Dermis blood vessel endothelial cell (primary cell): ENCODE results near the gene TP73. TPM values are rescaled to one million over a fixed set of nuclear protein-coding genes. Genes with fewer than 3 reads are reported as not detected.
"Not testable (repeated sequence)": the region's sequence is repeated elsewhere in the genome, so short reads cannot be mapped to it uniquely, and the experiment has no call there.

Experiments used
- DNase-seq: peaks from one replicate; pipeline ENCODE4 v3.0.0; 2010
- total RNA-seq: library from RNA; depleted of rRNA; stranded (reverse); fragments of >200 nt; gene quantifications from 2 replicates; pipeline ENCODE4 v1.2.3, GENCODE V29; 2014

The TP73 gene
- total RNA-seq, 1 donor from 2014 or later = not detected

DNA sequence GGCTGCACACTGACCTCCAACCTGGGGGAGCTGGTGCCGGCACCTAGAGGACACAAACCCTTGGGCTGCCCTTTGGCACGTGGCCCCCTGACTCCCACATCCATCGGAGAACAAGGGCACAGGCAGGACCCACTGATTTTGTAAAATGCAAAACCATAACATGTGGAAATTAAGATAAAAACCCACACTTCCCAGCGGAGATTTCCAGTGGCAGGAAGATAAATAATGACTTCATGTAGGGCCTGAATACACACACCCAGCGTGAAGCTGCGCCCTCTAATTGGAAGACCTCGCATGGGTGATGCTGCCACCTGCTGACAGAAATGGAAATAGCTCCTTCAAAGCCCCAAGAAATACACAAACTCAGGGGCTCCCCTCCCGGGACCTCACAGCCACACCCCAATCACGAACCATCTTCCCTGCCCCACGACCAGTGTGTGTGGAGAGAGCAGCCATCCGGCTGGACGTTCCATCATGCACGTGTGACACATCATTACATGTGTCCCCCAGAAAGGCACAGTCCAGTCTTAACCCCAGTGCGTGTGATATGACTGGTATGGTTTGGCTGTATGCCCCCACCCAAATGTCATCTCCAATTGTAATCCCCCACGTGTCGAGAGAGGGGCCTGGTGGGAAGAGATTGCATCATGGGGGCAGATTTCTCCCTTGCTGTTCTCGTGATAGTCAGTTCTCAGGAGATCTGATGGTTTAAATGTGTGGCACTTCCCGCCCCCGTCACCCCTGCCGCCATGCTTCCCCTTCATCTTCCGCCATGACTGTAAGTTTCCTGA is 33.2 kb upstream of the TP73 start:
- peak; percentile 90 for DNase-seq

DNA sequence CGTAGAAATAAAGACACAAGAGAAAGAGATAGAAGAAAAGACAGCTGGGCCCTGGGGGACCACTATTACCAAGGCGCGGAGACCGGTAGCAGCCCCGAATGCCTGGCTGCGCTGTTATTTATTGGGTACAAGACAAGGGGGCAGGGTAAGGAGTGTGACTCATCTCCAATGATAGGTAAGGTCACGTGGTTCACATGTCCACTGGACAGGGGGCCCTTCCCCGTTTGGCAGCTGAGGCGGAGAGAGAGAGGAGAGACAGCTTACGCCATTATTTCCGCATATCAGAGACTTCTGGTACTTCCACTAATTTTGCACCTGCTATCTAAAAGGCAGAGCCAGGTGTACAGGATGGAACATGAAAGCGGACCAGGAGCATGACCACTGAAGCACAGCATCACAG is 31.6 kb upstream of the TP73 start:
- no peak for DNase-seq

DNA sequence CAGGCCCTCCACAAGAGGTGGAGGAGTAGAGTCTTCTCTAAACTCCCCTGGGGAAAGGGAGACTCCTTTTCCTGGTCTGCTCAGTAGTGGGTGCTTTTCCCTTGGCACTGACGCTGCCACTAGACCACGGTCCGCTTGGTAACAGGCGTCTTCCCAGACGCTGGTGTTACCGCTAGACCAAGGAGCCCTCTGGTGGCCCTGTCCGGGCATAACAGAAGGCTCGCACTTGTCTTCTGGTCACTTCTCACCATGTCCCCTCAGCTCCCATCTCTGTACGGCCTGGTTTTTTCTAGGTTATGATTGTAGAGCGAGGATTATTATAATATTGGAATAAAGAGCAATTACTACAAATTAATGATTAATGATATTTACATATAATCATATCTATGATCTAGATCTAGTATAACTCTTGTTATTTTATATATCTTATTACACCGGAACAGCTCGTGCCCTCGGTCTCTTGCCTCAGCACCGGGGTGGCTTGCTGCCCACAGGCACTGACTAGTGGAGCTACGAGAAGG is 31.1 kb upstream of the TP73 start:
- DNase-seq = peak; percentile 46

DNA sequence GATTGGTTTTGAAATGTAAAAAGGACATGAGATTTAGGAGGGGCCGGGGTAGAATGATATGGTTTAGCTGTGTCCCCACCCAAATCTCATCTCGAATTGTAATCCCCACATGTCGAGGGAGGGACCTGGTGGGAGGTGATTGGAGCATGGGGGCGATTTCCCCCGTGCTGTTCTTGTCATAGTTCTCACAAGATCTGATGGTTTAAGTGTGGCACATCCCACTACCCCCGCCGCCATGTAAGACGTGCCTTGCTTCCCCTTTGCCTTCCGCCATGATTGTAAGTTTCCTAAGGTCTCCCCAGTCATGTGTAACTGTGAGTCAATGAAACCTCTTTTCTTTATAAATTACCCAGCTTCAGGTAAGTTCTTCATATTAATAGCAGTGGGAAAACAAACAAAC is 30.2 kb upstream of the TP73 start:
- DNase-seq = not testable (repeated sequence)

DNA sequence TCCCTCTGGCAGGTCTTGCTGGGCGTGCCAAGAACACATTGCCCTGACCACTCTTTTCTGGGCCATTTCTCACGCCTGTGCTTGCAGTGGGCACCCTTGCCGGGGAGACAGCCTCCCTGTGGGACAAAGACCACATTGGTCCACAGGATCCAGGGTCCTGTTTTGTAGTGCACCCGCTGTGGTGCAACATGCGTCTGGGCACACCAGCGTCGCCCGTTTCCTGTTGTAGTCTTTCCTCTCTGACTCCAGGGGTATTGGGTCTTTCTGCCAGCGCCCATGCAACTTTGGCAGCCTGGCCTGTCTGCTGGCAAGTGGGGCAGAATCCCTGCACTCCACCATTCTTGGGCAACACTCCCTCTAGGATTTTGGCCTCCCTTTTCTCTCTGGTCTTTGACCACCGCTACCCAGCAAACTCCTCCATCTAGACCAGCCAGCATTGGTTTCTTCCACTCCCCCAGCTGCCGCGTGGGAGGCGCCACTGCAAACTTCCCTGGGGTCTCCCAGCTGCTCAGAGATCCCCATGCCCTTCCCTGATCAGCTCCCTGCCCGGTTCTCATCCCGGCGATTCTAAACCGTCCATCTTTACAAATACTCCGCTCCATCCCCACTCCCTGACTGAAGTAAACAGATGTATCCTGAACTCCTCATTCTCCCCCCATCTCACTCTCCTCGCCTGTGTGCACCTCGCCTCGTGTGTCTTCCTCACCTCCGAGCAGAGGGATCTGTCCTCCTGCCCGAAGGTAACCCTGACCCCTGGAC is 28.7 kb upstream of the TP73 start:
- DNase-seq = no peak

DNA sequence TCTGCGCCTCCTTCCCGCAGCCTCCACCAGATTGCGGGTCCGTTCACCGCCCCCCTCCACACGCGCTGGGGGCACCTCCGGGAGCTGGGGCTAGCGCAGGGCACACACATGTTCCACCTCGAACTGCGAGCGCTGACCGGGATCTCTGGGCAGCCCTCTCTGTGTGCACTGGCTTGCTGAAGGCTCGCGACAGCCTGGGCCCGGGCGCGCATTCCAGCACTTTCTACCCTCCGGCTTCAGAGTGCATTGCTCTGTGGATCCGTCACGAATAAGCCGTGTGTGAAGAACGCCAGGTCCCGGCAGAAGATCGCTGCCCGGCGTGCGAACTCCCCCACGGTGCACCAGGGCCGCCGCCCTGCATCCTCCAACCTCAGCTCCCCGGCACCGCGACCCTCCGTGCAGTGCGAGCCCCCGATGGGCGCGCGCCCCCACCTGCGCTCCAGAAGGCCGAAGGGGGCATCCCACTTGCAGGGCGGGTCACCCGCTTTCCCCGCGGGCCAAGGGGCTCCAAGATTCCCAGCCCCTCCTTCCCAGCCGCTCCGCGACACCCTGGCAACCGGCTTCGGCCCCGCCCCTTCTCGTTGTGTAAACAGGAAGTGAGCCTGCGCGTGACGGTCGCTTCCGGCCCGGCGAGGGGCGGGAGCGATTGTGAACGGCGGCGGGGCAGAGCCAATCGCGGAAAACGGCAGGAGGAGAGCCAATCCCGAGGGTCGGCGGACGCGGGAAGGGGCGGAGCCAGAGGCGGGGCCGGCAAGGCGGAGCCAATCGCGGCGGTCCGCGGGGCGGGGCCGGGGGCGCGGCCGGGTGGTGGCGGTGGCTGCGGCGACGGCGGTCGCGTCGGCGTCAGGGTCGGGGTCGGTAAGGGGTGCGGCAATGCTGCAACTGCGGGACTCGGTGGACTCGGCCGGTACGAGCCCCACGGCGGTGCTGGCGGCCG is 27.8 kb upstream of the TP73 start, which contains the start of gene TPRG1L:
Gene TPRG1L (plus strand): TSS at position 816 of the 937 bp plus-strand sequence. CDS start 58 bp downstream, at position 874.
- DNase-seq = peak; percentile 97

DNA sequence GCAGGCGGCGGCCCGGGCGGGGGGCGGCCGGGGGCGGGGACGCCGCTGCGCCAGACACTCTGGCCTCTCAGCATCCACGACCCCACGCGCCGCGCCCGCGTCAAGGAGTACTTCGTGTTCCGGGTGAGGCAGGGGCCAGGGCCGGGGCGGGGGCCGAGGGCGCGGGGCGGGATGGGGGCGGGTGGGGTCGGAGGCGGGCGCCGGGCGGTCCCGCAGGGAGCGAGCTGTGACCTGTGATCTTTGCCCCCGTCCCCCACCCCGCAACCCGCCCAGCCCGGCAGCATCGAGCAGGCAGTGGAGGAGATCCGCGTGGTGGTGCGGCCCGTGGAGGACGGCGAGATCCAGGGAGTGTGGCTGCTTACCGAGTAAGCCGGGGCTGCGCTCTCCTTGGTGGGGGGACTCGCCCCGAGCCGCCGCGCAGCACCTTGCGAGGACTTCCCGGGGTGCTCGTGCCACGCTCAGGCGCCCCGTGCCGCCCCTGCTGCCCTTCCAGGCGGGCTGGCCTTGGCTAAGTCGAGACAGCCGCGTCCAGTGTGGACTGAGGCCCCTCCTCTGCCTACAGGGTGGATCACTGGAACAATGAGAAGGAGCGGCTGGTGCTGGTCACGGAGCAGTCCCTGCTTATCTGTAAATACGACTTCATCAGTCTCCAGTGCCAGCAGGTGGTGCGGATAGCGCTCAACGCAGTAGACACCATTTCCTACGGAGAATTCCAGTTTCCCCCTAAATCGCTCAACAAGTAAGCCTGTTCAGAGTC is 27.0 kb upstream of the TP73 start:
- DNase-seq = peak; percentile 79

DNA sequence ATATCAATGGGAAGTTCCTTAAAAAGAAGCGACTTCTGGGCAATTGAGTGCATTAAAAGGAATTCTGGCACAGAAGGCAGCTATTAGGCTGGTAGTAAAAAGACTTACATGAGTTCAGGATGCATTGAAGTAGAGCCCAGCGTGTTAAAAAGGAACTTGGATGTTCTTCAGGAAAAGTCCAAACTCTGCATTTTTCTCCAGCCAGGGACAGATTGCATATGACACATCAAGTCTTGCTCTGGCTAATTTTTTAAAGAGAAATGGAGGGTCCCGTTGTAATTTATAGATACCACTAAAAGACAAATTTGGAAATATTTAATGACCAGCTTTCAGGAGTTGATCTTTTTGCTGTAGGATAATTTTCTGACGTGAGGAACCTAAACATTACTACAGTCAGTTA is 26.3 kb upstream of the TP73 start:
- DNase-seq = no peak

DNA sequence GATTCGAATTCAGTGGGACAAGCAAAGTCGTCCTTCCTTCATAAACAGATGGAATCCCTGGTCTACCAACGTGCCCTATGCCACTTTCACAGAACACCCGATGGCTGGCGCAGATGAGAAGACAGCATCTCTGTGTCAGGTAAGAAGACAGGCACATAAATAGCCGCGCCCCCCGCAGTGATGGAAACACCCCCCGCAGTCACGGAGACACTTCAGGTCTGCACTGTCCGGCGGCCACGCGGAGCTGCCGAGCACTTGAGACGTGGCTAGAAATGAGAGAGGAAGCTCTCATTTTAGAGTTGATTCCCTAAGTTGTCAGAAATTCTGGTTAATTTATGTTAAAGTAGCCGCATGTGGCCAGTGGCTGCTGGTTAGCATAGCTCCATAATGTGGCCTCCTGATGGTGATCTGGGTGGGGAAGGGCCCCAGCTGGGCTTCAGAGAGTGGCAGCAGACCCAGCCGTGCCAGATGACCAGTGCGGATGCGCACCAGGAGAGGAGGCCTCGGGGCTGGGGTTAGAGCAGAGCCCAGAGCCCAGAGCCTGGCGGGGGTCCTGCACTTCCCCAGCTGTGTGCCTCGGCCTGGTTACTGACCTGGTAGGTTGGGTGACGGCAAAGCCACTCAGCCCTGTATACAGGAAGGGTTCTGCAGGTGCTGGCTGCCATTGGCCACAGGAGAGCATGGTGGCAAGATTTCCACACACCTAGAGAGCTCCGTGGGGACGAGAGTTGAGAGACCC is 24.6 kb upstream of the TP73 start:
- DNase-seq = no peak

DNA sequence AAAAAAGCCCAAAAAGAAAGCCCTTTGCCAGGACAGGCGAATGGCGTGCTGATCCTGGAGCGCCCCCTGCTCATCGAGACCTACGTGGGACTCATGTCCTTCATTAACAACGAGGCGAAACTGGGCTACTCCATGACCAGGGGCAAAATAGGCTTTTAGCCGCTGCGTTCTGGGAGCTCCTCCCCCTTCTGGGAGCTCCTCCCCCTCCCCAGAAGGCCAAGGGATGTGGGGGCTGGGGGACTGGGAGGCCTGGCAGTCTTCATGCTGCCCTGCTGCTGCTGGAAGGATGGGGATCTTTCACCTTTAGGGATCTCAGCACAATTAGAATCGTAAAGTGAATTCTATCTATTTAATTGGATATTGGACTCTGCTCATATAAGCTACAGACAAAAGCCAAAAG is 23.9 kb upstream of the TP73 start:
- DNase-seq = no peak

DNA sequence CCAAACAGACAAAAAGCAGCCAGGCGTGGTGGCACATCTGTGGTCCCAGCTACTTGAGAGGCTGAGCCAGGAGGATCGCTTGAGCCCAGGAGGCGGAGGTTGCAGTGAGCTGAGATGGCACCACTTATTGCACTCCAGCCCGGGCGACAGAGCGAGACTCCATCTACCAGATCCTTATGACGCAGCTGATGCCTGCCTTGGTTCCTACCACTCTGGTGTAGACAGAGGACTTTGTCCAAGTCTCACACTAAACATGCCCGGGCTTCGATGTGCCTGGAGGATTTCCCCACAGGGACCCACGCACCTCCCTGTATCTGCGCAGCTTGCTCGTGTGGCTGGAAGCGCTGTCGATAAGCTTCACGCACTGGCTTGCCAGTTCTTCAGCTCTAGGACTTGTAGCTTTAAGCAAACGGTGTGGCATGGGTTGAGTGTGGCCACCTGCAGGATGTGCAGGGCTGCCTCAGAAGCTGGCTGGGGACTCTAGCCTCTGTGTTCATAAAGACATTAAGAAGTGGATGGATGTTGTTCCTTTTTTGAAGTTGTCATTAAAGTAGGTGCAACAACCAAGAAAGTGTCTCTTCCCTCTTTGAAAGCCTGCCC is 22.7 kb upstream of the TP73 start:
- no peak for DNase-seq

DNA sequence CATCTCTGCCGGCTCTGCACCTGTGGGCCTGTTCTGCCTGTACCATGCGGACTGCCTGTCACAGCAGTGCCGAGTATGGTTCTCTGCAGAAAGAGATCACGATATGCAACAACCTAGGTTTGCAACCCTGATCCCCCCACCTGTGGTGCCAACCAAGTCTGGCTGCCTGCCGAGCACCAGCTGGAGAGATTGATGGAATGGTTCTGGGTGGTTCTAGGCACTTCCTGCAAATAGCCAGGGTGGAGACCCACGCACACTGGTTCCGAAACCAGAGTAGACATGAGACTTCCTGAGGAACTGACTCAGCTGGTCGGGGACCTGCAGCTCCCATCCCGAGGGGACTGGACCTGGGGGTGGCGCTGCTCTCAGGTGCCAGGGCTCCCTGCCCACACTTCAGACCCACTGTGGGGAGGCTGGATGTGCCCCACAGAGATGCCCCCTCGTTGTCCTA is 22.1 kb upstream of the TP73 start:
- DNase-seq = peak; percentile 30

DNA sequence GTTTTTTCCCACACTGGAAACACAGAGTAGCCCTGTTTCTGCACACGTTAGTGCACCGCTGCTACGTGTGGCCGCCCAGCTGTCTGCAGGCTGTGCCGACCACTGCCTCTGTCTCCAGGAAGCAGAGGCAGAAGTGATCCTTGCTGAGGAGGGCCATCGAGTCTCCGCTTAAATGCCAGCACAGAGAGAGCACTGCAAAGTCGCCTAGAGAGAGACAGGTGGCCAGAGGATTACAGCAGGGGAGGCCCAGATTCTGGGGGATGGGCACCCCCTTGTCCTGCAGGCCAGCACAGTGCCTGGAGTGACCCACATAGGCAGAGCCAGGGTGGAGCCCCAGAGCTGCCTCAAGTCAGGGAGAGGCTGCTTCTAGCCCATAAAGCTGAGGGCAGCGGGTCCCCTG is 21.4 kb upstream of the TP73 start:
- DNase-seq = no peak

DNA sequence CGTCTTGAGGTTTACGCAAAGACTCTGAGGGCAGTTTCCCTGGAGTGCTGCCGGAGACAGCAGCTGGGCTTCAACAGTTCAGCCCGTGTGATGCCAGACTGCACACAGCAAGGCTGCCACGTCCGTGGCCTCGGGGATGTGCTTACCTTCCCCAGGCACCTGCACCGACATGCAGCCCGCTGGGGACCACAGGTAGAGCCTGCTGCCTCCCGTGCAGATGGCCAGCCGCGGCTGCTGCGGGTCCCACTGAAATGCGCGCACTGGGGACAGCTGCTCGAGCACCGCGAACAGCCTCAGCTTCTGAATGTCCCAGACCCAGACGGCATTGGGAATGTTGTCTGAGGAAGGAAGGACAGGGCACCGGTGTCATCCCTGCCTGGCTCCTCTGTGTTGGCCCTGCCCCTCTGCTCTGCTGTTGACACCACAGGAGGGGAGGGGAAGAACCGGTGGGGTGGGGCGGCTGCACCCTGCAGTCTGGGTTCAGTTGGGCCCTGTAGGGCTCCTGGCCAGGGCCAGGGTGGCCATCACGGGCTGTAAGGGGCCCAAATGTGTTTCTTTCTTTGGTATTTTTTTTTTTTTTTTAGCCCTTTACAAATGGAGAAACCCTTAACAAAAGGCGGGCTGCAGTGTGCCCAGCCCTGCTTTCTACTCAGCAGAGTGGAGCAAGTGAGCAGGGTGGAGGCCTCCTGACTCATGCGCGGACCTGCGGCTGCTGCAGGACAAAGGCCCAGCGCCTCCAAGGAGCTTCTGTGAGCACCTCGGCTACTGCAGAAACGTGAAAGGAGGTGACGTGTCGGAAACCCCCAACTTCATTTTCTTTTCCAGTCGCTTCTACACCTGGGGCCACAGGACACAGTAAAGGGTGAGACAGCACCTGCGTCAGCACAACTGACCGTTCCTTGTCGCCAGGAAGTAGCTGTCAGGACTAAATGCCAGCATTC is 20.7 kb upstream of the TP73 start:
- no peak for DNase-seq

DNA sequence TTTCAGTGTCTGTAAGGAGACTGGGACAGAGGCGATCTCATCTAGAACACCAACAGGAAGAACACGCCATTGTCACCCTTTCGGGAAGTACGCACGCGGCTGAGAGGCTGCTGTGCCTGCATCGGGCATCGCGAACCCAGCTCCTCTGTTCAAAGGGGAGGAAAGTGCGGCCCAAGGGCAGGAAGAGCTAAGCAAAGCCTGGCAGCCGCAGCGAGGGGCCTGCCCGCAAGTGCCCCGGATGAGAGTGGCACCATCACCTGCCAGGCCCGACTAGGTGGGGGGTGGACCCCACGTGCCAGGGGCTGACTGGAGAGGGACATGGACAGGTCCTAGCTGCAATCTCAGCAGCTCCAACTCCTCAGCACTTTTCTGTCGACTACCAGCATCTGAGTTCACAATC is 20.0 kb upstream of the TP73 start:
- DNase-seq = no peak

DNA sequence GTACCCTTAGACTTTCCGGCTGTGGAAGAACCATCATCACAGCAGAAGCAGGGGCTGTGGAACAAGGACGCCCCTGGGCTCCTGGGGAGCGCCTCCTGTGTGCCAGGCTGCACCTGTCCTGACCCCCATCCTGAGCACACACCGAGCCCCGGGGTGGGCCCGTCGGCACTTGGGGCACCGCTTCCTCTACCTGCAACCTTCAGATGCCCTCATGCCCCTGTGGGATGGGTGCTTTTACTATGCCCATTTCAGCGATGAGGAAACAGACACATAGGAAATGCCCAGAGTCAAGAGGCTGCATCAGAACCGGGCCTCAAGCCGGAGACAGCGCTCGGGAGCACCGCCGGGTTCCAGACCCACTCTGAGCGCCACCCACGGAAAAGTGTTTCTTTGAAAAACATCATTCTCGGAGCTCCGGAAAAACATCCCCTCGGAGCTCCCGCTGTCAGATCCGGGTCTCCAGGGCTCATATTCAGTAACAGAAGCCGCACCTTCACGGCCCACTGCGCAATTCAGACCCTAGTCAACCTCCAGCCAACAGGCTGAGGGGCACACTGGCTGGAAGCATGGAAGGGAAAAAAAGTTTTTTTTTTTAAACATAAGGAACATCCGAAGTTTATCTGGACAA is 19.5 kb upstream of the TP73 start:
- DNase-seq = no peak

DNA sequence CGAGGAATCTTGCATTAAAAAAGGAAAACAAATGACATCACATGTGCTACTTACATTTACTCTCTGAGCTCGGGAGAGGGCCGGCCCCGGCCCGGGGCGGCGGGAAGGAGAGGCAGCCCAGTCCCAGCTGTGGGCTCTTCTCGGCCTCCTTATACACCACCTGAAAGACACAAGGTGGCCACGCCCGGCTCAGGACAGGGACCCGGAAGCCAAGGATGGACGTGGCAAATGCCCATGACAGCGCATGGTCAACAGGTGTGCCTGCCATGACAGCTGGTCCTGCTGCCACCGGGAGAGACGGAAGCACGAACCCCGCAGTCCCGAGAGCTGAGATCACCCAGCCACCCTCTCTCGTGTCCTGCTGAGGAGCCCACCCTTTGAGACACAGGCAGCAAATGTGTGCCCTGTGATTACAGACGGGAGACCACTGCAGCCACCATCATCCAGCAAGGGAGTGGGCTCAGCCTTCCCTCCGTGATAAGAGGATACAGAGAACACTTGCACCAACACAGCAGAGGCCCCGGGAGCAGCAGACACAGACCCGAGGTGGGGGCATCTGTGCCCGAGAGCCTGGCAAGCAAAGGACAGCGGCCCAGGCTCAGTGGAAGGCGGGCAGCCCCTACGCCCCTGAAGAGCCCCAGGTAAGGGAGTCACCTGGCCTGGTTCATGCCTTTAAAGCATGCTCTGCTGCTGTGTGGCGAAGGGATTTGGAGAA is 18.8 kb upstream of the TP73 start:
- DNase-seq = no peak
